HG02938 (cell line): ENCODE measurements around the gene LRPAP1.

Experiments
- ATAC-seq: cut with Tn5 transposase; IDR thresholded peaks from one replicate; pipeline ENCODE4 v1.9.1; 2021; ENCODE audit warnings: mild to moderate bottlenecking, moderate library complexity; ENCODE audit not compliant: unreplicated experiment

Gene LRPAP1

GRCh38 chr4:3475041-3475712, 57.0 kb downstream of the LRPAP1 start:
- ATAC-seq: no peak

DNA sequence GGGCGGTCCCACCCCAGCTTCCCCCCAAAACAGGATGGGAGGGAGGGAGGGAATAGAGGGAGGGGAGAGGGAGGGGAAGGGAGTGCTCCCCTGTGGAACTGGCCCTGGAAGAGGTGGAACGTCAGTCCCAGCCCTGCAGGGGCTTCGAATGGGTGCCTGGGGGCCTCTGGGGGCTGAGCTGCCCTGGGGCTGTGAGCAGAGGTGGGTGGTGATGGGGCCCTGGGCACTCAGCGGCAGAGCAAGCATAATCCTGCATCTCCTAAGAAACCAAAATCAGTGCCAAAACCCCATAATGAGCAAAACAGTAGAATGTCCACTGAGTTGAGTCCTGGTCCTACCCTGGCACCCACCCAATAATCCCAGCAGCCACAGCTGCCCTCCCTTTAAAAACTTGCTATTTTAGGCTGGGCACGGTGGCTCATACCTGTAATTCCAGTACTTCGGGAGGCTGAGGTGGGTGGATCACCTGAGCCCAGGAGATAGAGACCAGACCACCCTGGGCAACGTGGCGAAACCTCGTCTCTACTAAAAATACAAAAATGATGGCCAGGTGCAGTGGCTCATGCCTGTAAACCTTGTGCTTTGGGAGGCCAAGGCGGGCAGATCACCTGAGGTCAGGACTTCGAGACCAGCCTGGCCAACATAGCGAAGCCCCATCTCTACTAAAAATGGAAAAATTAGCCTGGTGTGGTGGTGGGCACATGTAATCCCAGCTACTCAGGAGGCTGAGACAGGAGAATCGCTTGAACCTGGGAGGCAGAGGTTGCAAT, 58.0 kb downstream of the LRPAP1 start:
- no peak for ATAC-seq

GRCh38 chr4:3473181-3473950, 58.9 kb downstream of the LRPAP1 start:
- no peak for ATAC-seq

- no peak for ATAC-seq
Measured at GRCh38 chr4:3472411-3473141, 59.6 kb downstream of the LRPAP1 start.

- no peak for ATAC-seq
Measured at GRCh38 chr4:3471886-3472285, 60.3 kb downstream of the LRPAP1 start.

DNA sequence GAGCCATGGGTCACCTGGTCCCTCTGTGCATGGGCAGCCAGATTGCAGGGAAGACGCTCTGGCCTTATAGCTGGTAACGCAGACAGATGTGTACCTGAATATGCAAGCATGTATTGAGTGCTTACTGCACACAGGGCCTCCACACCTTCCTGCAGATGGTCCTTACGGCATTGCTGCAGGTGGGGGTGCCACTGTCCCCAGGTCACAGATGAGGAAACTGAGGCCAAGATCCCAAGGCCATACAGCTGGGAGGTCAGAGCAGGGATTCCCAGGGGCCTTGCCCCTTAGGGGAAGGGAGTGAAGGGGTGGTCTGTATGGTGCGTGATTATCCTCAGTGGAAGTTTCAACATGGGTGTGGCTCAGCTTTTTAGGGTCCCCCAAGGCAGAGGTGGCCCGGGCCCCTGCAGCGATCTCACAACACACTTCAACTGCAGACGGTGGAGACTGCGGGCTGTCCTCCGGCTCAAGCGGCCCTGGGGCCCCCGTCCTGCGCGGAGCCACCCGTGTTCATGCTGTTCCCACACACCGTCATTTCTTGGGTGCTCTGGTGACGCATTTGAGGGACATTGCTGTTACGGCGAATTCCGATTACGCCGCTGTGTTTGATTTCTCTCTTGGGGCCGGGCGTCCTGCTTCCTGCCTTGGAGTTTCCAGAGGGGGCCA, 61.0 kb downstream of the LRPAP1 start:
- no peak for ATAC-seq

DNA sequence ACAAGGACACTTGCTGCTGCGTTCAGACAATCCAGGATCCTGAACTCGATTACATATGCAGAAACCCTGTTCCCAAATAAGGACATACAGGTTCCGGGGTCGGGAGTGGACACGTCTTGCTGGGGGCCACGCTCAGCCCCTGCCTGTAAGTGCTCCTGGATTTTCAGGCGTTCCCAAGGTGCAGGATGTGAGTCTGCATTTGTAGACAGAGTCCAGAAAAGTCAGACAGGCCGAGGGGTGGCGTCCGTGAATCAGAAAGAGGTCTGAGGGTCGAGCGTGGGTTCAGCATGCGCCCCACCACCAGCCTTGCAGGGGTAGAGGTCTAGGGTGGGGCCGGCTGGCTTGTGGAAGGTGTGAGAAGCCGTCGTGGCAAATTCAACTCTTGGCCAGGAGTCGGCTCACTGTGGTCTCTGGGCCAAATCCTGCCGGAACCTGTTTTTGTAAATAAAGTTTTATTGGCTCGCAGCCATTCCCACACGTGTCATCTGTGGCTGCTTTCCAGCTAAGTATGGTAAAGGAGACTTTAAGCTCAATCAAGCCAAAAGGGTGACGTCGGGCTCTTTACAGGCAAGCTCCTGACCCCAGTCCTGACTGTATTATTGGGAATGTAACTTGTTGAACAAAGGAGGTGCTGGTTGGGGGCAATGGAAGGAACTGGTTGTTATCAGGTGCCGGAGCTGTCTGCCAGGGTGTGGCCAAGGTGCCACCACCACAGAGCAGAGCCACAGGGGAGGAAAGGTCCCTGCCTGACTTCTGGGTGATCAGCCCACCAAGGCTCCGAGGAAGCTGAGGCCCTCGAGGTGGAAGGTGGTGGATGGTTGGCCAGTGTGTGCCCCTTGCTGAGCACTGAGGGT, 61.8 kb downstream of the LRPAP1 start:
- ATAC-seq: no peak

DNA sequence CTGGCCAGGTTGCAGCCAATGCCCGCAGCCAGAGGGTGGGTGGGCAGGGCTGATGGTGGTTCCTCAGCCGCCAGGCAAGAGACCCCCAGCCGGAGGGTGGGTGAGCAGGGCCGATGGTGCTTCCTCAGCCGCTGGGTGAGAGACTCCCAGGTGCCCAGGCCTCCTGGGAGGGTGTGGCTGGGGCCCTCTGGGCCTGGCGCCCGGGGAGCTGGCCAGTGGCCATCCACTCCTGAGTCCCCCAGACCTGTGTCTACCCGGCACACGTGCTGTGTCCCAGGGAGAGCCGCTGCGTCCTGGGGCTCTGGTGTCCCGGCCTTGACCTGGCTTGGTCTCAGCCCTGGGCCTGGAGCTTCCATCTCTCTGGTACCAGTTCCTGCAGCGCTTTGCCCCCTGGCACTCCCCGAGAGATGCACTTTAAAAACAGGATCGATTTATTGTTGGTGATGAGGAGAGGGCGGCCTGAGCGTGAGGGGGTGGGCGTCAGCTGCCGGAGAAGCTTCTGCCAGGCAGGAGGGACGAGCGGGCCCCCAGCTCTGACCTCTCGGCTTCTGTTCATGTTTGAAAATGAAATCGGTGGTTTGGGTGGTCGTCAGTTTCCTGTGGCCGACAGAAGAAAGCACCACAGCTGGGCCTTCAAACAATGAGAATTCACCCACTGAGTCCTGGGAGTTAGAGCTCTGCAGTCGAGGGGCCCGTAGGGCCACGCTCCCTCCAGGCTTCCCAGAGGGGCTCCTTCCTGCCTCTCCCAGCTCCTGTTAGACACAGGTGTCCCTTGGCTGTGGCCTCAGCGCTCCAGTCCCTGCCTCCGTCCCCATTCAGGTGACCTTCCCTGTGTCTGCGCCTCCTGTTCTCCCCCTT, 62.6 kb downstream of the LRPAP1 start:
- no peak for ATAC-seq

- no peak for ATAC-seq
Measured at GRCh38 chr4:3468804-3469203, 63.4 kb downstream of the LRPAP1 start.

DNA sequence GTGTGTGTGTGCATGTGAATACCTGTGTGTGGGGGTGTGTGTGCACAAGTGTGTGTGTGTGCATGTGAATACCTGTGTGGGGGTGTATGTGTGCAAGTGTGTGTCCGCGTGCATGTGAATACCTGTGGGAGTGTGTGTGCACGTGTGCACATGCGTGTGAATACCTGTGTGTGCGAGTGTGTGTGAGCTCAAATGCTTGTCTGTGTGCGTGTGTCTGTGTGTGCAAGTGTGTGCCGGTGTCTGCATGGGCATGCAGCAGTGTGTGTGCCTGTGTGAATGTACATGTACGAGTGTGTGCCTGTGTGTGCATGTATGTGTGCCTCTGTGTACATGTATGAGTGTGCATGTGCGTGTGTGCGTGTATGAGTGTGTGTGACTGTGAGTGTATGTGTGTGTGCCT, 64.1 kb downstream of the LRPAP1 start:
- ATAC-seq: no peak

DNA sequence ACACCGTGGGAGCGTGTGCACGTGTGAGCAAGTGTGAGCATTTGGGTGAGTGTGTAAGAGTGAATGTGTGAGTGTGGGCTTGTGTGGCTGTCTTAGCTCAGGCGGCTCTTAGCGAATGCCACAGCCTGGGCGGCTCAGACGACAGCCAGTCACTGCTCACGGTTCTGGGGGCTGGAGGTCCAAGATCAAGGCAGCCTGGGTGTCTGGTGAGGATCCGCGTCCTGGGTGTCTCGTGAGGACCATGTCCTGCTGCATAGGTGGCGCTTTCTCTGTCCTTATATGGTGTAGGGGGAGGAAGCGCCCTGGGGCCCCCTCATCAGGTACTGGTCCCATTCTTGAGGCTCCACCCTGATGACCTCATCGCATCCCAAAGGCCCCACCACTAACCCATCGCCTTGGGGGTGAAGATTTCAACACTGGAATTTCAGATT, 64.6 kb downstream of the LRPAP1 start:
- no peak for ATAC-seq

- ATAC-seq: no peak
Measured at GRCh38 chr4:3466691-3467600, 65.3 kb downstream of the LRPAP1 start.

GRCh38 chr4:3465698-3466671, 66.2 kb downstream of the LRPAP1 start:
- no peak for ATAC-seq

GRCh38 chr4:3464911-3465697, 67.1 kb downstream of the LRPAP1 start:
- no peak for ATAC-seq

- ATAC-seq: no peak
Measured at GRCh38 chr4:3464349-3464905, 67.8 kb downstream of the LRPAP1 start.
